Breast epithelium (tissue), 3 donors: ENCODE measurements around the gene AHCYL2.

Experiments
- POLR2A ChIP-seq: fragments of 450-650 bp; IDR thresholded peaks from one replicate; pipeline ENCODE4 v1.6.1; 2016; ENCODE audit warnings: antibody characterized with exemption, mild to moderate bottlenecking, moderate library complexity
- POLR2AphosphoS5 ChIP-seq, 3 donors: sonication (generic); formaldehyde crosslinking; IDR thresholded peaks; one replicate each; pipeline ENCODE4 v1.6.1; 2017; ENCODE audit warnings: antibody characterized with exemption in 3 of 3
- TF ChIP-seq, protein P1 (sequence below), 3 donors: fragments of 450-650 bp; IDR thresholded peaks; one replicate each; pipeline ENCODE4 v1.5.1; 2016 to 2017; ENCODE audit warnings: antibody characterized with exemption in 3 of 3, mild to moderate bottlenecking in 3 of 3, moderate library complexity in 3 of 3

- TF ChIP-seq, protein P1, sequence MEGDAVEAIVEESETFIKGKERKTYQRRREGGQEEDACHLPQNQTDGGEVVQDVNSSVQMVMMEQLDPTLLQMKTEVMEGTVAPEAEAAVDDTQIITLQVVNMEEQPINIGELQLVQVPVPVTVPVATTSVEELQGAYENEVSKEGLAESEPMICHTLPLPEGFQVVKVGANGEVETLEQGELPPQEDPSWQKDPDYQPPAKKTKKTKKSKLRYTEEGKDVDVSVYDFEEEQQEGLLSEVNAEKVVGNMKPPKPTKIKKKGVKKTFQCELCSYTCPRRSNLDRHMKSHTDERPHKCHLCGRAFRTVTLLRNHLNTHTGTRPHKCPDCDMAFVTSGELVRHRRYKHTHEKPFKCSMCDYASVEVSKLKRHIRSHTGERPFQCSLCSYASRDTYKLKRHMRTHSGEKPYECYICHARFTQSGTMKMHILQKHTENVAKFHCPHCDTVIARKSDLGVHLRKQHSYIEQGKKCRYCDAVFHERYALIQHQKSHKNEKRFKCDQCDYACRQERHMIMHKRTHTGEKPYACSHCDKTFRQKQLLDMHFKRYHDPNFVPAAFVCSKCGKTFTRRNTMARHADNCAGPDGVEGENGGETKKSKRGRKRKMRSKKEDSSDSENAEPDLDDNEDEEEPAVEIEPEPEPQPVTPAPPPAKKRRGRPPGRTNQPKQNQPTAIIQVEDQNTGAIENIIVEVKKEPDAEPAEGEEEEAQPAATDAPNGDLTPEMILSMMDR (IDR thresholded peaks at IDR 0.05), result no peak
- no peak for TF ChIP-seq POLR2A
- TF ChIP-seq POLR2AphosphoS5 (IDR thresholded peaks at IDR 0.05), result no peak
Observed at GRCh38 chr7:129258649-129259389, 34.0 kb downstream of the AHCYL2 start.
